ENCODE data around the gene AGBL3.

The AGBL3 gene

DNA sequence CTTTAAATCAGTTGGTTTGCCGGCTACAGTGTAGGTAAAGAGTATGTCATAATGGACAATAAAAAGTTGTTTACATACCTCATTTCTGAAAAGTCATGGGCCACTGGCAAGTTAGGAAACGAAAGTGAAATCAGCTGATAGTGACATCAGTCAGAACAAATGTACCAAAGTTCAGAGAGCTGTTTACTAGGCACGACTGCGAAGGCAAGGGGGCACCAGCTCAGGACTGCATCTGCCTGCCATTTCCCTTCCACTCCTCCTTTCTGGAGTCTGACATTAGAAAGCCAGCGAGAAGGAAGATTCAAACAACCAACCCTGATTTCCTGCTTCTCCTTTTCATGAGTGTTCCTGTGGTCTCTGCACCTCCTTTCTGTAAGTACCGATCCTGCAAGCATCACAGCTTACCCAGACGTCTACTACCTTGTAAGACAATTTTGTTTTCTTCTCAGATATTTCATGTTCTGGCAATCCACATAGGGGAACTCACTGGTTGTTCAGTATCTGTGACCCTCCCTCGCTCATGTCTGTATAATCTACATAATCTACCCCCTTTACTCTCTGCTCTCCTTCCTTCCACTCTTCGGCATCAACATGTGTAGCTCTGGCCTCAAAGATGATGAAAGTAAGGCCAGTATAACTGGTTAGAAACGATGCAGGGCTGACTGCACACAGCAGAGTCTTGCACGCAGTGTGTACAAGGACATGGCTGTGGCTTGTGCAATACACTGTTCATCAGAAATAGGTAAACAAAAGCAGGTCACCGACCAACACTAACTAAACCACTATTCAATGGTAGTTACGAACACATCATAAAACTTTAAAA, 161.8 kb downstream of the AGBL3 start, which contains the start of gene TMEM140:
Gene TMEM140 (plus strand): TSS at position 174 of the 823 bp plus-strand sequence. CDS start 16,370 bp downstream, outside the sequence.
- no peak for DNase-seq (ENCODE audit: low read depth in 2 of 2)

DNA sequence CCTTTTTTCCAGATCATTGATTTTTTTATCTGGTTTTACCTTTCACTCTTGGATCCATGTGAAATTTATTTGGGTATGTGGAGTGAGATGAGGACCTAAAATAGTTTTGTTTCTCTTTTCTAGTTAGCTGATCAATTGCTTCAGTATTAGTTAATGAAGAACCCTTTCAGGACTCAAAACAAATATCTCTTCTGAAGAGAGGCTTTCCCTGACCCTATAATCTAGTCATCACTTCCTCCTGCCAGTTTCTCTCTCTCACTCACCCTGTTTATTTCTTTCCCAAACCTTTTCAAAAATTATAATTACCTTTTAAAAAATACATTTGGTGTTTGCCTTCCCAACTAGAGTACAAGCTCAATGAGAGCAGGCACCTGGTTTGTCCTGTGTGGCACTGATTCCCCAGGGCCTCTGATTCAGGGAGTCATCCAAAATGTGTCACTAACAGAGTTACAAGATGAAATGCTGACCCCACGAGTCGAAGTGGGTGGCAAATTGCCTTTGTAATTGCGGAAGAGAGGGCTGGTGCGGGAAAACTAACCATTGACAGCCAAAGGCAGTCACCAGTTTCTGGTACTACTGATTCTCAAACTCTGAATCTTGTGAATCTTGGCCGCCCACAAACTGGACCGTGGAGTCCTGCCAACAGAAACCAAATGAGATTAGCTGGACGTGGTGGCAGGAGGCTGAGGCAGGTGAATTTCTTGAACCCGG, 163.9 kb downstream of the AGBL3 start:
- DNase-seq (ENCODE audit: low read depth in 2 of 2): no peak

GRCh38 chr7:135151132-135151531, 164.8 kb downstream of the AGBL3 start:
- DNase-seq (ENCODE audit: low read depth in 2 of 2): no peak

- no peak for DNase-seq (ENCODE audit: low read depth in 2 of 2)
These were observed 165.2 kb downstream of the AGBL3 start for GRCh38 chr7:135151533-135151932.

DNA sequence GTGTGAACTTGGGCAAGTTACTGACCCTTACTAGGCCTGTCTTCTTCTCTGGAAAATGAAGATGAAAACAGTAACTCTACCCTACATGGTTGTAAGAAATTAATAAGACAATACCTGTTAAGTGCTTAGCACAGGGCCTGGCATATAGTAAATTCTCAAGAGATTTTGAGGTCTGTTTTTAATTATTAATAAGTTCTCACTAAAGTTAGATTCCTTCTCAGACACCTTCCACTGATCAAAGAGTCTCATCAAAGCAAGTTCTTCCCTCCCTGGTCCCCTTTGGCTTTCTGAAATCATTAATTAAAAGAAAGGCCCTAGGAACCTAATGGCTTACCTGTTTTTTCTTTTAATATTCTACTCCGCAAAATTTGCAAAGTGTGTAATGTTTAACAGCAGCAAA, 166.1 kb downstream of the AGBL3 start:
- no peak for DNase-seq (ENCODE audit: low read depth in 2 of 2)

DNA sequence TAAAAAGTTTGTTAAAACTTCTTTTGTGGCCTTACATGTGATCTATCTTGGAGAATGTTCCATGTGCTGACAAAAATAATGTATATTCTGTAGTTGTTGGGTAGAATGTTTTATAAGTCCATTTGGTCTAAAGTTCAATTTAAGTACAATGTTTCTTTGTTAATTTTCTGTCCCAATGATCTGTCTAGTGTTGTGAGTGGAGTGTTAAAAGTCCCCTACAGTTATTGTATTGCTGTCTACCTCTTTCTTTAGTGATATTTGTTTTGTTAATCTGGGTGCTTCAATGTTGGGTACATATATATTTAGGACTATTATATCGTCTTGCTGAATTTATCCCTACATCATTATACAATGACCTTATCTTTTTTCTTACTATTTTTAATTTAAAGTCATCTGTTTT, 168.4 kb downstream of the AGBL3 start:
- DNase-seq (ENCODE audit: low read depth in 2 of 2): no peak

GRCh38 chr7:135156290-135156689, 170.0 kb downstream of the AGBL3 start:
- no peak for DNase-seq (ENCODE audit: low read depth in 2 of 2)

GRCh38 chr7:135158141-135158655, 171.9 kb downstream of the AGBL3 start:
- no peak for DNase-seq (ENCODE audit: low read depth in 2 of 2)

GRCh38 chr7:135158874-135159273, 172.6 kb downstream of the AGBL3 start:
- no peak for DNase-seq (ENCODE audit: low read depth in 2 of 2)

DNA sequence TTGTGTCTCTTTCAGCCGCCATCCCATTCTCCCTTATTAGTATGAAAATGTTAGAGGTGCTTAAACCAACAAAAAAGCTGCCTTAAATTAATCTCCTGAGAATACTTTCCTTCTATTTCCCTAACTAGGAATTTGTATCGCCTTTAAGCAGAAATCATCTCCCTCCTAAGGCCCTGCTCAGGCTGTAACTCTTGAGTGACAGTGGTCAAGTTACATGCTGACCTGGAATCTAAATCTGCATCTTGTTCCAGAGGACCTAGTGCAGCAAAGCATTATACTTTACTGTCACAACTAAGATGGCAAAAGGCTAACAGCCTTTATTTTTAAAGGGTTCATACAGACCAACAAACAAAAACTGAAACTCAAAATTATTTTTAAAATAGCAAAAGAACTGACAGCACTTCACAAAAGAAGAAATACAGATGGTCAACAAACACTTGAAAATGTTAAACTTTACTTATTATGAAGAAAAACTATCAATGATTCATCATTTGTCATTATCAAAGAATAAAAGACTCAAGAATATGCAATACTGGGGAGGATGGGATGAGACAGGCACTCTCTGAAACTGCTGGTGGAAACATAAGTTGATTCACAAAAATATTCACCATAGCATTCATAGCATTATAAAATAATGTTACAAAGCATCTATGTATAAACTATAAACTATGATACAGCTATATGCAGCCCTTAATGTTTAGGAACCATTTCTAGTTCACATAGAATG, 173.2 kb downstream of the AGBL3 start:
- no peak for DNase-seq (ENCODE audit: low read depth in 2 of 2)

DNA sequence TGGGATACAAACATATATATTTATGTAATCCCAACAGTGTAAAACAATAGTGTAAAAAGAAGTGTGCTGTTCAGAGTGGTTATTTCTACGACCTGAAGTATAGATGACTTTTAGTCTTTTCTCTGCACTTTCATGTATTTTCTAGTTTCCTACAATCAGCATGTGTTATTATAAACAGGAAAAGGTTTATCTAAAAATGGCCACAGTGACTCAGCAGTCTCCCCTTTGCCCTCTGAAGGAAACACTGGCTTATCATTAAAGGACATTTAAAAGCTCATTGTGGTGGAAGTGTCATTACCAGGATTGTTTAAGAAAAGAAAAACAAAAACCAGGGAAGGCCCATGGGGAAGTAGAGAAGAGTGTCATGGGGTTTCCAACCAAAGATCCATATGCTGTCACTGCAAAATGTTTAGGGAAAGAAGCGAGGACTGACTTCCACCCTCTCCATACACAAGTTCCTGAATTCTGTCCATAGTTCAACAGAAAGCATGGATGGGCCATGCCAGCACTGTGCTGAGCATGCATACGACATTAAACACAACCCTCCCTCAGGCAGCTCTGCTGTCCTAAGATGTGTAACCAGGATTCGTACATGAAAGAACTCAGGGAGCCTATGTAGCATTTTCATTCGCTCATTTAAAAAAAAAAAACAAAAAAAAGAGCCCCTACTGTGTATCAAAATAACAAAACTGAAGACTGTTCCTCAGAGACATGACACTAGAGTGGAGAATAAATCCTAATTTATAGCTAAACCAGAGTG, 174.0 kb downstream of the AGBL3 start:
- no peak for DNase-seq (ENCODE audit: low read depth in 2 of 2)

DNA sequence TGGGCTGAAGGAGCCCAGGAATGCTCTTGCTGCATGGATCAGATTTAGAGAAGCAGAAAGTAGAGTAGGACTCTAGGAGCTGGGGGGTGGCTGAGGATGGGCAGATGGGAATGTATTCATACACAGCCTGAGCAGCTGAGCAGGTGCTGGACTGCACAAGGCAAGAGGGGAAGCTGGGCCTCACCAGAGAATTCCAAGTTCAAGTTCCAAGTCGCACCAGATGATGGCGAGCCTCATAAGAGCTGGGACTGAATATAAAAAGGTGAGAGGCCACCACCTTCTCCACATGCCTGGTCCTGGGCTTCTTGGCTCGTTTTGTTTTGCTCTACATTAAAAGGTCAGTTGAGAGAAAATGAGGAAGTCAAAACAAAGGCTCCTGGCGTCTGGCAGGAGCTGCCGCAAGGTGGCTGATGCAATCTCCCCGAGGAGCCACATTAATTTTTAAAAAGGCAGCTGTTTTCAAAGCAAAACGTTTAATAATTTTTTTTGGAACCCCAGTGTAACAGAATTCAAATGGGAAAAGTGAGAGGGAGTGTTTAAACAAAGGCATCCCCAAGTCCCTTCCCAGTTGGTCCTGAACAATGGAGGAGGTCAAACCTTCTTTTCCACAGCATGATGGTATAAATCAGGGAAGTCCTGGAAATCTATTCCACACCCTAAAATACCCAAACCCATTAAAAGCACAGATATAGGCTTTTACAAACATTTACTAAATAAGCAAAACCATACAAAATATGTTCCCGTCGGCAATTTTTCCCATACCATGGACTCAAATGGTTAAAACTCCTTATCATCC, 174.7 kb downstream of the AGBL3 start:
- no peak for DNase-seq (ENCODE audit: low read depth in 2 of 2)

- DNase-seq (ENCODE audit: low read depth in 2 of 2): no peak
These were observed 175.4 kb downstream of the AGBL3 start for GRCh38 chr7:135161669-135162068.

DNA sequence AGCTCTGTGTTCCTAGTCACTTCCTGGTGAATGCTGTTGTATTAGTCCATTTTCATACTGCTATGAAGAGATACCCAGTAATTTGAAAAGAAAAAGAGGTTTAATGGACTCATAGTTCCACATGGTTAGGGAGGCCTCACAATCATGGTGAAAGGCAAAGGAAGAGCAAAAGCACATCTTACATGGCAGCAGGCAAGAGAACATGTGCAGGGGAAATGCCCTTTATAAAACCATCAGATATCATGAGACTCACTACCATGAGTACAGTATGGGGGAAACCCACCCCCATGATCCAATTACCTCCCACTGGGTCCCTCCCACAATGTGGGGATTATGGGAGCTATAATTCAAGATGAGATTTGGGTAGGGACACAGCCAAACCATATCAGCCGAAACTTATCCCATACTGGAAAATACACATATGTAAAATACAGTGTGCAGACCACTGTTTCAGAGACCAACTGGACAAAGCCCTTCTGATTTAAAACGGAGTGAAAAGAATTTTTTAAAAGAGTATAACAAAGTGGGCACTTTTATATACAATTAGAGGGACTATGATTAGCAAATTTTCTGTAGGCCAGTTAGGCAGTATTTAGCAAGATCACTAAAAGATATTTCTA, 176.2 kb downstream of the AGBL3 start:
- no peak for DNase-seq (ENCODE audit: low read depth in 2 of 2)

- DNase-seq (ENCODE audit: low read depth in 2 of 2): no peak
These were observed 178.2 kb downstream of the AGBL3 start for GRCh38 chr7:135164357-135165061.

DNA sequence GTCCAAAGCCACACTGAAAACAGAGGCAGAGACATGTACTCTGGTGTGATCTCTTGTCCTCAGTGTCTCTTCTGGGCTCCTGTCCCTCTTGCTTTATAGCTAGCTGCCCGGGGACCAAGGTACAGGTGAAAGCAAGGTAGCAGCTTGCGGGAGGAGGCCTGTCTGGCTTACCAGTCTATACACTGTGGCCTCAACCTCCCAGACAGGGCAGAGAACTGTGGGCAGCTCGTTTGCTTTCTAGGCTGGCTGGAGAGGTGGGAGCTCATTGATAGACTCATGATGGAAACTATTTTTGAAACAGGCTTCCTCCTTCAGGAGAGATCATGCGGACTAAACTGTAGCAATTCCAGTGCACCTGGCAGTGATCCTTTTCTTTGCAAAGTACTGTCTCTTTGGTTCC, 179.6 kb downstream of the AGBL3 start:
- DNase-seq (ENCODE audit: low read depth in 2 of 2): no peak

- DNase-seq (ENCODE audit: low read depth in 2 of 2): no peak
These were observed 180.2 kb downstream of the AGBL3 start for GRCh38 chr7:135166338-135166990.

DNA sequence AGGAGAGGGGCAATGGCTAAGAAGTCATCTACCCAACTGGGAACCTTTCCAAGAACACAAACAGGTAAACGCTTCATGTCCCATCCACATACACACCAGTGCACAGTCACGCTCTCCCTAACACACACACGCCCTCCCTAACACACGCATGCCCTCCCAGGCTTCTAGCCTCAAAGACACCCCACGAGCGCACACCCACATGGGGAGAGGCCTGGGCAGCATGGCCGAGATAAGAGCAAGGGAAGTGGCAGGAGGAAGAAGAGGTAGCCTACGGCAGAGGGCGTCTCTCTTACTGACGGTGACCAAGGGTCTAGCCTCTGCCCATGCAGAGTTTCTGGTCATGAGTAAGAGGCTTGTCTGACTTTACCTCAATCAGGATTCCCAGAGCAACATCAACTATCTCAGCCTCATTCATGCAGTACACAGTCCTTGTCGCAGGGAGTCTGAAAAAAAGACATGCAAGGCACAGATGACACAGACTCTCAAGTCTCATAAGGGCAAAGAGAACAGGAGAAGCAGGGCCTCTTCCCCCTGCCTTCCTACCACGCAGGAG, 181.1 kb downstream of the AGBL3 start:
- DNase-seq (ENCODE audit: low read depth in 2 of 2): no peak

DNA sequence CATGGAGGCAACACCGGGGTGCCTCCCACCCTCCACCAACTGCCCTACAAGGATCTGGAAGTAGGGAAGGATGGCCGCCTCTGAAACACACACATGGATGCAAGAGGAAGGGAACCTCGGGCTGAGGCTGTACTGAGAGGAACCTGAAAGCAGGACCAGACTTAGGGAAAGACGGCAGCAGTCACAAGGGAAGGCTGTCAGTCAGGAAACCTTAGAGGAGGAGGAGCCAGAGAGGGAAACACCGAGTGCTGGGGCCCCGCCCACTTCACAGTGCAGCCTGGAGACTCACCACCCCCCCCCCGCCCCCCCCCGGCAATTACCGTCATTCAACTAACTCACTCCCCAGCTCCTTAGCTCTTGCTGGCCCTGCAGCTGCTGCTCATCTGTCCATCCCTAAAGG, 181.7 kb downstream of the AGBL3 start:
- no peak for DNase-seq (ENCODE audit: low read depth in 2 of 2)
